AG04449 (cell line): ENCODE measurements around the gene FBP2.

Experiments
- CTCF ChIA-PET: fragments of 350-600 bp; formaldehyde crosslinking; extraction: SDS; loops from one replicate; lab custom pipeline; 2021; ENCODE audit warnings: antibody characterized with exemption; lab: Yijun Ruan, JAX
- POLR2A ChIA-PET: fragments of 400-600, 350-600 bp; formaldehyde crosslinking; extraction: SDS; loops from one replicate; lab custom pipeline; 2020; ENCODE audit warnings: antibody characterized with exemption, inconsistent platforms; lab: Yijun Ruan, JAX
- DNase-seq: peaks from one replicate; pipeline ENCODE4 v3.0.0-alpha.2; 2010; ENCODE audit warnings: low read depth, low spot score
- H3K4me3 ChIP-seq: 2 replicates; pipeline ENCODE4 v1.5.1; 2011; ENCODE audit warnings: low read depth, mild to moderate bottlenecking, control low read depth, low read length
- CTCF ChIP-seq: IDR thresholded peaks from one replicate; pipeline ENCODE4 v1.5.1; 2011; ENCODE audit warnings: mild to moderate bottlenecking, moderate library complexity, low read length, control low read depth, inconsistent platforms; ENCODE audit not compliant: insufficient read depth; ENCODE audit errors: missing control alignments

Gene FBP2

DNA sequence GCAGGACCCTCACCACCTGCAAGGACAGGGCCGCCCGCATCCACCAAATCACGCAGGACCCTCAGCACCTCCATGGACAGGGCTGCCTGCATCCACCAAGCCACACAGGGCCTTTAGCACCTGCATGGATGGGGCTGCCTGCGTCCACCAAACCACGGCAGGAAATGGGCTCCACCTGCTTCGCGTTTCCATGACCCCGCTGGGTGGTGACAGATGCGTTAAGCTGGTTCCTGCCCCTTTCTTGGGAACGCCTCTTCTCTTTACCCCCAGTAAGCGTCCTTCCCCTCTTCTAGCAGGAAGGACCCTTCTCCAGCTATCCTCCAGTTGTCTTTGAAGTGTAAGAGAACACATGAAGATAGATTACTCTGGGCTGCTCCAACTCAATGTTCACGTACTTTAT, 32.2 kb upstream of the FBP2 start:
- POLR2A ChIA-PET = no interaction called here
- DNase-seq = no peak
- no peak for TF ChIP-seq CTCF

DNA sequence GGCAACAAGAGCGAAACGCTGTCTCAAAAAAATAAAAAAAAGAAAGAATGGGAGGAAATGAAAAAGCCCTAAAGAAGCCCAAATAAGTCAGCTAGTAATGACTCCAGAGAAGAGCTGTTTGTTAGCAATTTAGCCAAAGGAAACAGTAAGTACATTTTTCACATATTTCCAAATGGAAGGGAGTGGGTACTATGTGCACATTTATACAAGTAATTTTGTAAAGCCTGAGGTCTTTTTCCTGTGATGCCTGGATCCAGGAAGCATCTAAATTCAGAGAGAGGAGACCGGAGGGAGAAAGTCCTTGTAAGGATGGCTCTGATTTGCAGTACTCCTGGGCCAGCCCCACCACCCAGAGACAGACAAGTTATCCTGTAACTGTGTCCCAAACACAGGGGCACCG, 31.0 kb upstream of the FBP2 start:
- POLR2A ChIA-PET = no interaction called here
- CTCF ChIA-PET = interaction anchor here (1.4 kb wide), 1 partner anchor 503 kb away, joined by 6 read pairs; no protein-coding TSS in a partner anchor
- TF ChIP-seq CTCF = no peak
- H3K4me3 ChIP-seq = no peak overlapping the region
- no peak for DNase-seq

More for the DNA sequence above, 32.2 kb upstream of the FBP2 start:
- no peak overlapping the region for H3K4me3 ChIP-seq
- CTCF ChIA-PET = no interaction called here

- peak; percentile 43 for TF ChIP-seq CTCF
- CTCF ChIA-PET = interaction anchor here (0.9 kb wide), 1 partner anchor 12 kb away, joined by 3 read pairs; no protein-coding TSS in a partner anchor
- DNase-seq = no peak
- POLR2A ChIA-PET = no interaction called here
- H3K4me3 ChIP-seq = no peak overlapping the region
Observed at GRCh38 chr9:94623253-94623652, 29.6 kb upstream of the FBP2 start.

DNA sequence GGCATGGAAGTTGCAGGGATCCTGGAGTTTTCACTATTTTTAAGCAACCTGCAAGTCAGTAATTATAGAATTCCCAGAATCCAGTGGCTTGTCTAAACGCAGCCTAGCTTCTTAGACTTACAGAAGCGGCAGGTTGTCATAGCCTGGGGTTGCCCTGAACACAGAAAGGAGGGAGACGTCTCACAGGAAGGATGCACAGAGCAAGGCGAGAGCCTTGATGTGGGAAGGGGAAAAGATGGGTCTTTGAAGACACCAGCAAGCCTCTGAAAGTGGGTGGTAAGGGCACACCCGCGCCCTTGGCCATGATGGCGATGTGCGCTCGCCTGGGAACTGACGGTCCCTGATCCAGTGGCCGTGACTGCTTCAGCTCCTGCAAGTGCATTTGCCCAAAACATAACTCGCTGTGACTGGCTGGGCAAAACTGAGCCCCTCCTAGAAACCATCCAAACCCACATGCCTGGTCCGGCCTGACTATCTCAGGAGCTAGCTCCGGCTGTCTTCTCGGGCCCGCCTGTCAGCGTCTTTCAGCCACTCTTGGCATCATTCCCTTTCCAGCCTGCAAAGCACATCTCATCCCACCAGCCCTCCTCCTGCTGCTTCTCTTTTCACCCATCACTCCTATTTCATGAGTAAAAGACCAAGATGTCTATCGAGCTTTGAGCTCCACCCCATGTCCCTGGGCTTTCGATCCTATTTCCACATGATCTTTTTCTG, 28.6 kb upstream of the FBP2 start:
- CTCF ChIA-PET = no interaction called here
- POLR2A ChIA-PET = no interaction called here
- no peak for TF ChIP-seq CTCF
- DNase-seq = no peak
- H3K4me3 ChIP-seq = no peak overlapping the region

DNA sequence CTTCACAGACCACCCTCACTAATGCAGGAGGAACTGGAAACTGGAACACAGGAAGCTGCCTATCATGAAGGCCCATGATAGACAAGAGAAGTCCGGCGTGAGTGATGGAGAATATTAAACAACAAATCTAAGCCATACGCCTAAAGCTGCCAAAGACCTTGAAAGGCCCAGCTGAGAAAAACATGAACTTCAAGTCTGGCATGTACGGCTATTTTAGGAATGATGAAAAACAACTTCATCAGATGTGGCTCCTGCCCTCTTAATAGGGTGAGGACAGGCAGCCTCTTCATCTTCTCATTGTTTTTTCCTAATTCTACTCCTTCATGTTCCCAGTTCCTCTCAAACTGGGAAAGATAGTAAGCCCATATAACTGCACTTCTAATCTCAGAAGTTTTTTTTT, 25.4 kb upstream of the FBP2 start:
- TF ChIP-seq CTCF = no peak
- CTCF ChIA-PET = interaction anchor here (0.9 kb wide), 1 partner anchor 512 kb away, joined by 3 read pairs; no protein-coding TSS in a partner anchor
- no peak for DNase-seq
- no peak overlapping the region for H3K4me3 ChIP-seq
- POLR2A ChIA-PET = no interaction called here

DNA sequence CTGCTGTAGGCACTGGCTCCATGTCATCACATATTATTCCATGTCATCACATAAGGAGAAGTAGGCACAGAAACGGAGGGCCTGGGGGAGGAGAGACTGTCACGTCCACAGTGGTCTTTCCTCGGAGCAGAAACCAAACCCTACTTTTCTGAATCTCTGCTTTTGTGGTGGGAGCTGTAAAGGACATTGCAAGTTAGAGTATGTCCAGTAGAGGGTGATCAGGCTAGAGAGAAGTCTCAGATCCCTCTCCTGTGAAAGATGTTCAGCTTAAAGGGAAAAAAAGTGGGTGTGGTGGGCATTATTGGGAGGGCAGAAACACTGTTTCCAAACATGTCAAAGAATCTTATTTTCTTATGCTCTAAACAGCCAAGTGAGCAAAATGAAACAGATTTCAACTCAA, 19.4 kb upstream of the FBP2 start:
- CTCF ChIA-PET = no interaction called here
- TF ChIP-seq CTCF = peak; percentile 3
- DNase-seq = no peak
- POLR2A ChIA-PET = no interaction called here
- no peak overlapping the region for H3K4me3 ChIP-seq
